Measurements from ENCODE around the gene SLC66A1. TPM values are rescaled to one million over a fixed set of nuclear protein-coding genes. Genes with fewer than 3 reads are reported as not detected.

SLC66A1 gene
- total and polyA plus RNA-seq, 9 of the 15 experiments (the other 6 are each of a cell fraction or from before 2014, with no cell fraction given): 1.2 to 40.8 (median 18.6) TPM

- ChIA-PET POLR2A (interaction anchor here (0.6 to 2.8 kb wide), 7 partner anchors 8 to 76 kb away, joined by 3 to 21 read pairs (median 4); no protein-coding TSS in a partner anchor), CTCF (ENCODE audit: low intra/inter-chr PET ratio) (no interaction called here)
- H3K27me3 ChIP-seq (ENCODE audit: control insufficient read depth in 2 of 2, insufficient read depth in 2 of 2, low read length in 2 of 2): no peaks in the 10 kb centered on the region
- H3K79me2 ChIP-seq (ENCODE audit: control insufficient read depth, insufficient read depth, low read length): peaks cover 66% of the 10 kb centered on the region
- WGBS (ENCODE audit: insufficient coverage, low coverage, missing lambda C conversion rate): 77% methylated on average over 10 of the region's 10 CpGs
- no peak for TF ChIP-seq SP1 (CRISPR knock-in tag; IDR thresholded peaks at IDR 0.05)
- TF ChIP-seq ZC3H11A (IDR thresholded peaks at IDR 0.05; ENCODE audit: low read depth, low read length): no peak
- no peak for TF ChIP-seq TCF7 (IDR thresholded peaks at IDR 0.05; ENCODE audit: borderline replicate concordance)
- TF ChIP-seq TCF3 (CRISPR knock-in tag; IDR thresholded peaks at IDR 0.05): no peak
- no peak for TF ChIP-seq ZNF644 (tag; IDR thresholded peaks at IDR 0.05; ENCODE audit: low read depth)
- no peak for TF ChIP-seq ZNF57 (CRISPR knock-in tag; IDR thresholded peaks at IDR 0.05)
- no peak for TF ChIP-seq ZNF77 (CRISPR knock-in tag; IDR thresholded peaks at IDR 0.05)
- no peak for TF ChIP-seq BRCA1 (IDR thresholded peaks at IDR 0.05)
- 0 out of 2 replicates have a peak, but pooled peaks have one; percentile 26 for TF ChIP-seq BRCA1 (CRISPR knock-in tag; IDR thresholded peaks at IDR 0.05)
- TF ChIP-seq ZNF609 (CRISPR knock-in tag; IDR thresholded peaks at IDR 0.05; ENCODE audit: borderline replicate concordance): 0 out of 2 replicates have a peak, but pooled peaks have one; percentile 52
- peak overlapping the region; percentile 3; the same call in 1 of the 3 replicates for H3K27ac ChIP-seq (ENCODE audit: extremely low read depth, low read depth, low read length)
- H3K36me3 ChIP-seq (ENCODE audit: control insufficient read depth, insufficient read depth, low read length): peaks cover 40% of the 10 kb centered on the region
- DNase-seq (ENCODE audit: extremely low read depth in 1 of 4, low spot score in 3 of 4) (no peak), FAIRE-seq (no peak), ATAC-seq (no peak)
- peaks cover 22% of the 10 kb centered on the region for H4K20me1 ChIP-seq (replicated peaks; ENCODE audit: control insufficient read depth, insufficient read depth, low read length)
- no peaks in the 10 kb centered on the region for H3K9me3 ChIP-seq (replicated peaks; ENCODE audit: control insufficient read depth, insufficient read depth, low read depth, low read length)
- peak overlapping the region; percentile 6 to 95; a peak in 2 of 4 replicates for H3K9ac ChIP-seq (ENCODE audit: insufficient read depth in 1 of 2, low read depth in 2 of 2, low read length in 2 of 2)
- peaks cover 2% of the 10 kb centered on the region for H3K9me1 ChIP-seq (ENCODE audit: control insufficient read depth, insufficient read depth, low read length)
- no TSS peak for BruUV-seq (replicated peaks)
- in situ Hi-C loops (cut with MboI): no loop called here
- H3K4me2 ChIP-seq (ENCODE audit: insufficient read depth, low read length): peak overlapping the region; percentile 91
- H3K4me3 ChIP-seq: no peak overlapping the region
- H2AFZ ChIP-seq (ENCODE audit: low read depth, low read length): no peak overlapping the region
- H3K4me1 ChIP-seq (replicated peaks in 1 of 2; ENCODE audit: control insufficient read depth in 2 of 2, insufficient read depth in 2 of 2, low read length in 2 of 2): peaks cover 54 to 76% of the 10 kb centered on the region in 2 experiments
- intact Hi-C loops (cut with micrococcal nuclease): loop anchor here (5.0 kb wide), 1 partner anchor 62 kb away; the partner anchor contains the start of genes EMC1 and MRTO4
Observed at GRCh38 chr1:19313961-19314882, 2.1 kb downstream of the SLC66A1 start.

All from K562 (cell line).